ENCODE results near the gene SELENOO.

Gene SELENOO

DNA sequence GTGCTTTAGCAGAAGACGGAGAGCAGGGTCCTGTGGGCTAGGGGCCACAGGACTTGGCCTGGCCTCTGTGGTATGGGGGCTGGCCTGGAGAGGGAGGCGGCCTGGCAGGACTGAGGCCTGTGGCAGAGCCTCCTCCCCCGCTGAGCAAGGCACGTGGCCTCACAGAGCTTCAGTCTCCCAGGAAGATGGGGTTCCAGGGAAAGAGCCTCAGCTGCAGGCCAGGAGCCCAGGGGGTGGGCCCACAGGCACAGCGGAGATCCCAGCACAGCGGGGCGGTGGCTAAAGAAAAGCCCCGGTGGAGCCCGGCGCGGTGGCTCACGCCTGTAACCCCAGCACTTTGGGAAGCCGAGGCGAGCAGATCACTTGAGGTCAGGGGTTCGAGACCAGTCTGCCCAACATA, 58.5 kb downstream of the SELENOO start:
- no peak for DNase-seq
- intact Hi-C loops (cut with DNase I): no loop called here

DNA sequence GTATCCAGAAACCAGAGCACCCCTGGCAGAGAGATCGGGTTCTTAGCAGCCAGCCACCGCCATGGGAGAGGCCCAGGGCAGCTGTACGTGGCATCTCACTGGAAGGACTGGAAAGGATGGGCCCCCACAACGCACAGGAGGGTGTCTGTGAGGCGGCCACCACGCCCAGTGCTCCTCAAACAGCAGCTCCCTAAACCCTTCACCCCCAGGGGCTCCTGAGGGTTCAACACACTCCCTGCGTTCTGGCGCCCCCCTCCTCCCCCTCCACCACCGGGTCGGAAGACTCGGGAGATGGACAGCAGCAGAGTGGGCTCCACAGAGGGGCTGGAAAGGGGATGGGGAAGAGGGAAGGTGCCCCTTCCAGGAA, 59.6 kb downstream of the SELENOO start:
- intact Hi-C loops (cut with DNase I): no loop called here
- DNase-seq: no peak

DNA sequence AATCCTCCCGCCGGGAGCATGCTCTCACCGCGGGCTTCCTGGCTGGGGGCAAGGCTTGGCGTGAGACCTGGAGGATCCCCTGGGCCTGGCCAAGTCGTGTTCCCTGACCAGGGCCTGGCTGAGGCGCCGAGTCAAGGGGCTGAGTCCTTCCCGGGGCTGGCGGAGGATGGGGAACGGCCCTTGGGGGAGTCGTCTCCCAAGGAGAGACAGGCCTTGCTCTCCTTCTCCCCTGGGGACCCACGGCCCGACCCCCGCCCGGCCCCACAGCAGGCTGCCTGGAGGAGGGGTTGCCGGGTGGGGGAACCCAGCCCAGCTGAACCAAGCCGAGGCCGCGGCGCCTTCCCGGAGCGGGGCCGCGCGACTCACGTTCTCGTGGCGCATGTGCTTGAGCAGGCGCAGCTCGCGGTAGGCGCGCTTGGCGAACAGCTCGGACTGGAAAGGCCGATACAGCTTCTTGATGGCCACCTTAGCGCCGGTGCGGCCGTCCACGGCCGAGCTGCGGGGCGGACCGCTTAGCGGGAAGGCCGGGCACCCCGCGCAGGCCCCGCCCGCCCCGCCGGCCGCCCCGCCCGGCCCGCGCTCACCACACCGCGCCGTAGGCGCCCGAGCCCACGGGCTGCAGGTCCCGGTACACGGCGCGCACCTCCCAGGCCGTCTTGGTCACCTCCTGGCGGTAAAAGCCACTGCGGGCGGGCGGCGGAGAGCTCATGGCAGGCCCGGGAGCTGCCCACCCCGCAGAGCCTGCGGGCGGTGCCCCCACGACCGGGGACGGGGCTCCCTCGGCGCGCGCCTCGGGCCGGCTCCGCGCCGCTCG, 60.2 kb downstream of the SELENOO start:
- intact Hi-C loops (cut with DNase I): no loop called here
- peak in 9 of 10 donors; percentile 48 to 96 (median 75) for DNase-seq

DNA sequence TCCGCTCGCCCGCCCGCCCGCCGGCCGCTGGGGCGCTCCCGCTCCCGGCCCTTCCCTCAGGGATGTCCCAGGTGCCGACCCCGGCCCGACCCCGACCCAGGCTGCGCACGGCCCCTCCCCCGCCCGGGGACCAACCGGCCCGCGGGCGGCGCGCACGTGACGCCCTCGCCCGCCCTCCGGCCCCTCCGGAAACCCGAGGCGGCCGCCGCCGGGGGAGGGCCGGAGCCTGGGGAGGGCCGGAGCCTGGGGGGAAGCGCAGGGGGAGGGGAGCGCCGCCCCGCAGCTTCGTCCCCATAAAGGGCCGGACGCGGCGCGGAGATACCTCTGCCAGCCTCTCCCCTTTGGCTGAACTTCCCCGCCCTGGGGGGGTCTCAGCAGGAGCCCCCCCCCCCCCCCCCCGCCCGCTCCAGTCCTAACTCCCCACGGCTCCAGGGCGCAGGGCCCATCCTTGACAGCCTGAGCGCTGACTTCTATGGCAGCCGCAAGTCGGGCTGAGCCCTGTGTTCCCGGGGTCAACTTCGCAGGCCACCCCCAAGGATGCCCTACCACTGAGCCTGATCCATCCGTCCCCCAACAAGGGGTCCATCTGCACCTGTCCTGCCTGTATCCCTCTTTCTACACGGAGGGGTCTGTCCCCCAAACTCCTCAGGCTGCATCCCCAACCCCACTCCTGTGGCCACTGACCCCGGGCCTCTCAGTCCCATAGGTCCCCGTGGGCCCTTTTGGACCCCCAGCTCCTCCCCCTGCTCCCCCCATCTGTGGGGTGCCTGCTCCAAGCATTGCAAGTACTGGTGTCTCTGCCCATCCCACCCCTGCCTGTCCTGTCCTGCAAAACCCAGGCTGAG, 61.0 kb downstream of the SELENOO start, which contains the start of gene MAPK12:
TSS of gene MAPK12 (minus strand) at position 69 of the 845 bp plus-strand sequence. CDS start 174 bp downstream, outside the sequence.
- intact Hi-C loops (cut with DNase I): no loop called here
- DNase-seq: no peak

DNA sequence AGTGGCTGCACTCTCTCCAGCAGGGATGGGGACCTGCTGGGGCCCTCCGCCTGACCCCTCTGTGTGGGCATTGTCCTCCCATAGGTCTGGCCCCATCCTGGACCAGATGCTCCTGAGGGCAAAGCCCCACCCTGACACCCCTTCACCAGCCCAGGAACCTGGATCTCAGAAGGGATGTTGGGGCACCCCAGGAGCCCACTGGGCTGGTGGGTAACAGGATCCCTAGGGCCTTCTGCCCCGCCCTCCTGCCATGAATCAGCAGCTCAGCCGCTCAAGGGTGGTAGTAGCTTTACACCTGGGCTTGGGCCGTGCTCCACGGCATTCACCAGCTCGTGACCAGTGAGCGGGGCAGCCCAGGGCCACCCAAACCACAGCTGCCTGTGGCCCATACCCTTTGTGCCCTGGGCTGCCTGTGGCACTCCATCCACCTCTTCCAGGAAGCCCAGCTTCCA, 61.7 kb downstream of the SELENOO start:
- no peak for DNase-seq
- intact Hi-C loops (cut with DNase I): no loop called here

DNA sequence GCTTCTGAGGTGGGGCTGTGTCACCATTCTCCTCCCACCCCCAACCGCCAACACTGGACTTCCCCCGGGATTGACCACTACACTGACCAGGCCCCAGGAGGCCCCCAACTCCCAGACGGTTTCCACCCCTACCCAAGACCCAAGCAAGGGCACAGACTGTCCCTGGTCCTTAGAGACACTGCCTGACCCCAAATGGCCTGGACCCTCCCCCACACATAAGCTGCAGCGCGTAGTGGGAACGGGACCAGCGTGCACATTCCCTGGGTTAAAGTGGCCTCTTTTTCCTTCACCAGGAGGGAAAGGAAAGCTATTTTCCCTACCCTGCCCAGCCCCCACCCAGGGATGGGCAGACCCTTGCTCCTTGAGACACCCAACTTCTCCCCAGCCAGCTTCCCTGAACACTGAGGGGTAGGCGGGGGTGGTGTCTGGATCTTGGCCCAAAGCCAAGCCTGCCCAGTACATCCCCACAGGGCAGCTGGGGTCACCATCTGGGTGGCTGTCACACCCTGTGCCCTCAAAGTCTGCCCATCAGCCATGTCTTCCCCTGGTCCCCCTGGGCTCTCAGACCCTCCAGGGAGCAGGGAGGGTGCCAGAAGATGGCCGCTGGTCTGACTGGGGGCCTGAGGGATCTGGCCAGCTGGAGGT, 62.3 kb downstream of the SELENOO start:
- DNase-seq: no peak
- intact Hi-C loops (cut with DNase I): no loop called here

DNA sequence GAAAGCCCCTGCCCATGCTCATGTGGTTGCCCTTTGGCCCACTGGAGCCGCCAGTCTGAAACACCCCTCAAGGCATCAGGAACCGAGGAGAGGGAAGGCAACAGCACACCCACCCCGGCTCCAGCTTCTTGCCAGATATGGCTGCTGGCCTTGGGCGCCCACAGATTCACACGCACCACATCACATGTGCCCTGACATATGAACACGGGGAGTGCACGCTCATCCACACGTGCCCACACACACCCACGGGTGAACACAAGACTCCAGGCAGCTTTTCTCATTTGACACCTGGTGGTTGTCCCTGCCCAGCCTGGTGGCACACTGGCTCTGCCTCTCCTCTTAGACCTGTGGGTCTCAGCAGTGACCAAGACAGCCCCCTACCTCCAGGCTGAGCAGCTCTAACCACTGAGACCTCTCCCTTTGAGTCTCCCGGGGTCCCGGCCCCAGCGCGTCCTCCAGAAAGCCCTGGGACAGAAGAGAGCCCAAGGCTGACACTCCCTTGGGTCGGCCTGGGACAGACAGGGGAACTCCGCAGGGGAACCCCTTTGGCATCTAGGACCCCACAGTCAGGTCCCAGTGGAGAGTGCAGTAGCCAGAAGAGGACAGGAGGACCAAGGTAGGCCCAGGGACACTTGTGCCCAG, 63.4 kb downstream of the SELENOO start:
- intact Hi-C loops (cut with DNase I): no loop called here
- peak in 6 of 10 donors; percentile 65 to 95 (median 82) for DNase-seq

DNA sequence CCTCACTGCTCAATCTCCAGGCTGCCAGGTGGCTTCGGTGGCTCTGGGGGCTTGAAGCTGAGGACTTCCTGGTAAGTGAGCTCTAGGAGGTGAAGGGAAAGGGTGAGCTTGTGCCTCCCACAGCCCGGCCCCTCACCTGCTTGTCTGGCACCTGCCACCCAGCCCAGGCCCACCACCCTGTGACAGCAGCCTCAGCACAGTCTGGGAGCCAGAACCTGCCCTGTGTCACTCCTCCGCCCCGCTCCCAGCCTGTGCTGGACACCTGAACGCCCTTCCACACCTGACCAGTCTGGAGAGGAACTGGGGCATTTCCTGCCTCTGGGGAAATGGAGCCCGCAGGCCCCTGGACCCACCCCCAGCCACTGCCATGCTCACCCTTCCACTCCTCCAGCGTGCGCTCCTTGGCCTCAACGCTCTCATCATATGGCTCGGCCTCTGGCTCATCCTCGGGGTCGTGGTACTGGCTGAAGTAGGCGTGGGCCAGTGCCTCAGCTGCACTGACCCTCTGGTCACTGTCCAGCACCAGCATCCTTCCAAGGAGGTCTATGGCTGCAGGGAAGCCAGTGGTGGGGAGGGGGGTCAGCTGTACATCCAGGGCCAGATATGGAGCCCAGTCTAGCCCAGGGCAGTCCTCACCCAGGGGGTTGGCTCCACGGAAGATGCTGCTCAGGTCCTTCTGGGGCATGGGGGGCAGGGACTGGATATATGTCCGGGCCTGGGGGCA, 64.3 kb downstream of the SELENOO start:
- intact Hi-C loops (cut with DNase I): no loop called here
- no peak for DNase-seq

DNA sequence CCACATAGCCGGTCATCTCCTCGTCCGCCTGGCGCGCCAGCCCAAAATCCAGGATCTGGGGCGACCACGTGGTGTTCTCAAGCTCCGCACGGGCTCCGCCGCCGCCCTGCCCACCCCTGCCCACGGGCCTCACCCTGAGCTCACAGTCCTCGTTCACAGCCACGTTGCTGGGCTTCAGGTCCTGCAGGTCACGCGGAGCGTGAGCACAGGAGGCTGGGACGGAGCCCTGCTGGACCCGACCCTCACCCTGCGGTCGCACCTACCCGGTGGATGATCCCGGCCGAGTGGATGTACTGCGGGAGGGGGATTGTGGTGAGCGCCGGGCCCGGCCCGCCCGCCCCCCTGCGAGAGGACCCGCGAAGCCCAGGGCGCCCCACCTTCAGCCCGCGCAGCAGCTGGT, 66.2 kb downstream of the SELENOO start:
- no peak for DNase-seq
- intact Hi-C loops (cut with DNase I): no loop called here
